GM19455 (cell line): Measurements from ENCODE around the gene PRSS23.
"Not testable (repeated sequence)": the region's sequence is repeated elsewhere in the genome, so short reads cannot be mapped to it uniquely, and the experiment has no call there.

Experiments used
- ATAC-seq: cut with Tn5 transposase; IDR thresholded peaks from one replicate; pipeline ENCODE4 v1.9.1; 2021; ENCODE audit not compliant: unreplicated experiment

The PRSS23 gene

DNA sequence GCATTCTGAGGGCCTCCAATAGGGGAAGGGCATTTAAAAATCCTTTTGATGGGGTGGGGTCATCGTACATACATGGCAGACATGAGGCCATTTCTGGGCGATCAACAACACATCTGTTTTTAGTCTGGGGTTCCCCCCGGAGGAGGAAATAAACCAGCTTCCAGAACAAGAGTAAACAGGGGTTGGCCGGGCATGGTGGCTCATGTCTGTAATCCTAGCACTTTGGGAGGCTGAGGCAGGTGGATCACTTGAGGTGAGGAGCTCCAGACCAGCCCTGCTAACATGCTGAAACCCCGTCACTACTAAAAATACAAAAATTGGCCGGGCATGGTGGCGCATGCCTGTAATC lies 12.0 kb downstream of the PRSS23 start:
- no peak for ATAC-seq

DNA sequence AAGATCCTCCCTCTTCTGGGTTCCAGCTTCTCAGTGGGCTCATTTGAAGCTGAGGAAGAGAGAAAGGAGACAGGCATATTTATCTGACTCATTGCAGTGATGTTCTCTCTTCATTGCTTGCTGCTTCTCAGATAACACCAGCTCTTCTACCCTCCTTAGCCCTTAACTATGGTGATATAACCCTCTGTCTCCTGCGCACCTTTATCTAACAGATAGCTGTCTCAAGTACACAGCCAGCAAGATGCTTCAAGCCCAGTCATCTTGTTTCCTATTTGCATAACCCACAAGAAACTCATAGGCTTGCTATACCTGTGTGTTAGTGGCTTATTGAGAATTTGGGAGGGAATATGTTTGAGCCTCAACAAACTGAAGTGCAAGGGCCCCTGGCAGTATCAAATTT lies 12.6 kb downstream of the PRSS23 start:
- no peak for ATAC-seq

GRCh38 chr11:86814775-86815174 lies 14.4 kb downstream of the PRSS23 start:
- ATAC-seq: no peak

DNA sequence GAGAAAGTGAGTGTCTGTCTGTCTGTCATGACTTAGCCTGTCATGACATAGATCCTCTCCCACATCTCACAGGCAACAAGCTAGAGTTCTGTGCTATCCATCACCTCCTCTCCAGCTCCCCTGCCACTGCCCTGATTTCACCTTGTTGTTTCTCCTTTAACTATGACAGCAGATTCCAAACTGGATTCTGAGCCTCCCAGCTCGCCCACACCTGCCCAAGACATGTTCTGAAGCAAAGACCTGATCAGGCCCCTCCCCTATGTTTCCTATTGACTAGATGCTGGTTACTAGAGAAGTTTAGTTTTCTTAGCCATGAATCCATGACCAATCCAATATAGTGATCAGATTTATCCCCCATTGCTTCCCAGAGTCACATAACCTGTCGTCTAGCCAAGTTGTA lies 15.4 kb downstream of the PRSS23 start:
- no peak for ATAC-seq

DNA sequence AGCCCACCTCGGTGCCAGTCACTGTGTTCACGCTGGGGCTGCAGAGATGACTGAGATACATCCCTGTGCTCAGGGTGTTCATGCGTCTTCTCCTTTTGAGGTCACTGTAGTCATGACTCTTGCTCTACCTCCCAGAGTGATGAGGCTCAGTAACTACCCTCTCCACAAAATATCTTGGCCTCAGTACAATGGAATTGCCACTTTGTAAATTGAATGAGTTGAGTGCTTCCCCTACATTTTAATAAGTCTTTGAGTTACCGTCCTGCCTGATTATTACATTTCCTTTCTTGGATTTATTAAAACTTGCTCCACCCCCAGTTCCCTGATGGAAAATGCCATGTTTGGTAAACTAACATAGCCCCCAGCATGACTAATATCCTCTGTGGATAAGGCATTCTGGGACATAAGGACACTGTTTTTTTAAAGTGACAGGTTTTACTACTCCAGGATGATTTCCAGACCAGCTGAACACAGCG lies 15.9 kb downstream of the PRSS23 start:
- ATAC-seq: no peak

DNA sequence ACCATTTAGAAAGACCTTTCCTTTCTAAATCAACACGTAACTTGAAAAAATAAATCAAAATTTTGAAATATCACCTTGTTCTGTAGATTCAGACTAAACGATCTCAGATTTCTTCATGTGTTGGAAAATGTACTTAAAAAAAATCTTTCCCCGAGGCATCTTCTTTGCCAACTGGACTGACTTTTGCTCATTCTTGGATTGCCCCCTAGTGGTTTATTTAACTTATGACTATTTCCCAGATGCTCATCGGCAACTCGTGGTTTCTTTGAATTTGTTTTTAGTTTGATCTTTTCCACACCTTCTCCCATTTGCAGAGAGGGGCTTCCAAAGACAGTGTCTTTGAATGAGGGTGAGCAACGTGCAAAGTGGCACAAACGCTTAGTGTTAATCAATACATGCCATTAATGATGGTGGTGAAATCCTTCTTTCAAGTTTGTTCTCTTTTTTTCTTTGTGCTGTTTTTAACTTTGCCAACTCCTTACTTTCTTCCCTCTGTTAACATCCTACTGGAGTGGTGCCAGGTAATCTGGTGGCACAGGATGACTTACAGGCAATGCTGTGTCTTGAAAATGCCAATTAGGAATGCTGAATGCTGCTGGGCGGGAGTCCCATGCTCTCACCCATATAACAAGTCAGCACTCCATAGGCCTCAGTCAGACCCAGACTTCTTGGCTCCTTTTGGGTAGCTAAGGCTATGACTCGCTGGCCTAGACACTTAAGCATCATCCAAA lies 18.3 kb downstream of the PRSS23 start:
- no peak for ATAC-seq

DNA sequence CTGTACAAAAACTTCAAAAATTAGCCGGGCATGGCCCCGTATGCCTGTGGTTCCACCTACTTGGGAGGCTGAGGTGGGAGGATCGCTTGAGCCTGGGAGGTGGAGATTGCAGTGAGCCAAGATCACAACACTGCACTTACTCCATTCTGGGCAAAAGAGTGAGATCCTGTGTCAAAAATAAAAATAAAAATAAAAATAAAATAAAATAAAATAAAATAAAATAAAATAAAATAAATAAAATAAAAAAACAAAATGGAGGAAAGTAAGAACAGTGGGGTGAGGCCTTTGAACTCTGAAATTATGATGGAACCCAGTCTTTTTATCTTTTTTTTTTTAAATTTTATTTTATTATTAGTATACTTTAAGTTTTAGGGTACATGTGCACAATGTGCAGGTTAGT lies 23.8 kb downstream of the PRSS23 start:
- ATAC-seq: not testable (repeated sequence)

DNA sequence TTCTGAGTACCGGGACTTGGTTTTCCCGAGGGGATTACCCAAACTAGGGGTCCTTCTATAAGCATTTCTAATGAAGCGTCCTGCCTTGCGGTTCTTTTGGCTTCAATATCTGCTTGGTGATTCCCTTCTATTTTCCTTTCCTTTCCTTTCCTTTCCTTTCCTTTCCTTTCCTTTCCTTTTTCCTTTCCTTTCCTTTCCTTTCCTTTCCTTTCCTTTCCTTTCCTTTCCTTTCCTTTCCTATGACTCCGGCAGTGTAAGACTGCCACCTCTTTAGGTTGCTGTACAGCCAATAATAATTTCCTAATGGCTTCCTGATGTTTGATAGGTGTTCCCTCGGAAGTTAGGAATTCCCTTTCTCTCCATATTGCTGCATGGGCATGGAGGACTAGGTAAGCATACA lies 34.0 kb downstream of the PRSS23 start:
- ATAC-seq: not testable (repeated sequence)

DNA sequence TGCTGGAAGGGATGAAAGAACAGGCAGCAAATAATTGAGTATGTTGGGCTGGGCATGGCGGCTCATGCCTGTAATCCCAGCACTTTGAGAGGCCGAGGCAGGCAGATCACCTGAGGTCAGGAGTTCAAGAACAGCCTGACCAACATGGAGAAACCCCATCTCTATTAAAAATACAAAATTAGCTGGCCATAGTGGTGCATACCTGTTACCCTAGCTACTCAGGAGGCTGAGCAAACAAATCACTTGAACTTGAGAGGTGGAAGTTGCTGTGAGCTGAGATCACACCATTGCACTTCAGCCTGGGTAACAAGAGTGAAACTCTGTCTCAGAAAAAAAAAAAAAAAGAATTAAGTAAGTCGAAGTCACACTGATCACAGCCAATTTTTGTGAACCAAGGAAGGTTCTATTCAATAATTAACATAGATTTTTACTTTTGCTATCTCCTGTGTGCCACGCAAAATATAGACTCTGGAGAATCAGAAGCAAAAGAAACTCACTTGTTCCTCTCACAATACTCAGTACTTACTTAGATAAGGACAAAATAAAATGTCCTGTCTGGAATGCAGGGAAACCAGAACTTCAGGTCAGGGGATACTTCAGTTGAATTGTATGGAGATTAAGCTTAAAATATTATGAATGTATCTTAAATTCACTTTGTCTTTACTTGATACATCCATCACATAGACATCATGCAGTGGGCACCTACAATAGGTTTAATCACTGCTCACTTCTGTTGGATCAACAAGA lies 44.6 kb downstream of the PRSS23 start:
- ATAC-seq: not testable (repeated sequence)

DNA sequence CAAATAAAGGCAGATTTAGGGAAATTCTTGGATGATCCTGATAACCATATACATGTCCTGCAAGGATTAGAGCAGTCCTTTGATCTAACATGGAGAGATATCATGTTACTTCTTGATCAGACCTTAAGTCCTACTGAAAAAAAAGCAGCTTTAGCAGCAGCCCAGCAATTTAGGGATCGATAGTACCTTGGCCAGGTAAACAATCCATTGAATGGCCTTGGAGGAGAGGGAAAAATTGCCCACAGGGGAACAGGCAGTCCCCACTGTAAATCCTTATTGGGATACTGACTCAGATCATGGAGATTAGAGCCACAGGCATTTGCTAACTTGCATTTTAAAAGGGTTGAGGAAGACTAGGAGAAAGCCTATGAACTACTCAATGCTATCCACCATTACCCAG lies 47.8 kb downstream of the PRSS23 start:
- no peak for ATAC-seq

- ATAC-seq: no peak
These were observed 49.3 kb downstream of the PRSS23 start for GRCh38 chr11:86849679-86850078.
